ENCODE measurements around the gene DCTN1.

Gene DCTN1

GRCh38 chr2:74414441-74414840 is 34.3 kb upstream of the DCTN1 start:
- ChIA-PET POLR2A (ENCODE audit: low non-redundant PET) (no interaction called here), CTCF (interaction anchor here (0.7 to 0.8 kb wide), 2 partner anchors 24 to 29 kb away, joined by 3 to 4 read pairs; no protein-coding TSS in a partner anchor)
- DNase-seq (ENCODE audit: low spot score) = no peak
- no peak for TF ChIP-seq CTCF (conservative IDR thresholded peaks at IDR 0.05; ENCODE audit: low read depth)
- H3K27ac ChIP-seq = no peak overlapping the region

GRCh38 chr2:74413001-74413698 is 33.0 kb upstream of the DCTN1 start:
- DNase-seq (ENCODE audit: low spot score) = no peak
- TF ChIP-seq CTCF (conservative IDR thresholded peaks at IDR 0.05; ENCODE audit: low read depth) = no peak
- H3K27ac ChIP-seq = no peak overlapping the region
- POLR2A ChIA-PET (ENCODE audit: low non-redundant PET) = no interaction called here
- CTCF ChIA-PET = no interaction called here

GRCh38 chr2:74407682-74408081 is 27.6 kb upstream of the DCTN1 start:
- DNase-seq (ENCODE audit: low spot score) = no peak
- CTCF ChIA-PET = no interaction called here
- POLR2A ChIA-PET (ENCODE audit: low non-redundant PET) = no interaction called here
- no peak for TF ChIP-seq CTCF (conservative IDR thresholded peaks at IDR 0.05; ENCODE audit: low read depth)
- H3K27ac ChIP-seq = no peak overlapping the region

GRCh38 chr2:74406035-74406434 is 25.9 kb upstream of the DCTN1 start:
- DNase-seq (ENCODE audit: low spot score) = no peak
- no peak overlapping the region for H3K27ac ChIP-seq
- CTCF ChIA-PET = no interaction called here
- no peak for TF ChIP-seq CTCF (conservative IDR thresholded peaks at IDR 0.05; ENCODE audit: low read depth)
- POLR2A ChIA-PET (ENCODE audit: low non-redundant PET) = no interaction called here

GRCh38 chr2:74401891-74402290 is 21.8 kb upstream of the DCTN1 start:
- no peak overlapping the region for H3K27ac ChIP-seq
- POLR2A ChIA-PET (ENCODE audit: low non-redundant PET) = no interaction called here
- TF ChIP-seq CTCF (conservative IDR thresholded peaks at IDR 0.05; ENCODE audit: low read depth) = no peak
- no peak for DNase-seq (ENCODE audit: low spot score)
- CTCF ChIA-PET = interaction anchor here (0.7 to 2.2 kb wide), 2 partner anchors 10 to 24 kb away, joined by 3 to 10 read pairs; no protein-coding TSS in a partner anchor

- peak; percentile 32 for DNase-seq (ENCODE audit: low spot score)
- TF ChIP-seq CTCF (conservative IDR thresholded peaks at IDR 0.05; ENCODE audit: low read depth) = peak; percentile 36
- no peak overlapping the region for H3K27ac ChIP-seq
- POLR2A ChIA-PET (ENCODE audit: low non-redundant PET) = no interaction called here
- CTCF ChIA-PET = interaction anchor here (0.7 to 1.0 kb wide), 2 partner anchors 10 to 129 kb away, joined by 4 to 5 read pairs; no protein-coding TSS in a partner anchor
These were observed 19.7 kb upstream of the DCTN1 start for GRCh38 chr2:74399785-74400184.

Measured in RWPE1 (cell line).